Keratinocyte (primary cell): Measurements from ENCODE around the gene NDOR1. TPM values are rescaled to one million over a fixed set of nuclear protein-coding genes. Genes with fewer than 3 reads are reported as not detected.

Source experiments
- DNase-seq: peaks from one replicate; pipeline ENCODE4 v3.0.0-alpha.2; 2011; ENCODE audit warnings: low read depth, missing footprints, low spot score
- FAIRE-seq: peaks from 2 replicates; lab custom pipeline; 2011; peaks lifted over from hg19 to GRCh38; lab: Jason Lieb, UNC
- H2AFZ ChIP-seq: 2 replicates; pipeline ENCODE4 v1.6.0; 2012; ENCODE audit warnings: low read length, control low read depth, inconsistent platforms; ENCODE audit not compliant: control insufficient read depth
- H3K27ac ChIP-seq: 2 replicates; pipeline ENCODE4 v1.5.1; 2011; ENCODE audit warnings: low read length; ENCODE audit not compliant: control insufficient read depth, insufficient read depth
- H3K27me3 ChIP-seq: 3 replicates; pipeline ENCODE4 v1.6.0; 2011; ENCODE audit warnings: low read length; ENCODE audit not compliant: control insufficient read depth, insufficient read depth; ENCODE audit errors: extremely low read depth
- H3K36me3 ChIP-seq, 2 experiments: 2 replicates in 1 of 2; 3 replicates in 1 of 2; pipeline ENCODE4 v1.5.1; 2011; ENCODE audit warnings: low read length in 2 of 2, mild to moderate bottlenecking in 1 of 2; ENCODE audit not compliant: control insufficient read depth in 2 of 2, insufficient read depth in 2 of 2; ENCODE audit errors: extremely low read depth in 1 of 2
- H3K4me1 ChIP-seq: 3 replicates; pipeline ENCODE4 v1.5.1; 2011; ENCODE audit warnings: low read length; ENCODE audit not compliant: control insufficient read depth, insufficient read depth; ENCODE audit errors: extremely low read depth
- H3K4me2 ChIP-seq: 3 replicates; pipeline ENCODE4 v1.6.0; 2011; ENCODE audit warnings: low read depth, low read length; ENCODE audit not compliant: control insufficient read depth, insufficient read depth; ENCODE audit errors: extremely low read depth
- H3K4me3 ChIP-seq, 3 experiments: fragments of 200-600 bp in 1 of 3; sonication (generic) in 1 of 3; 2 replicates in 2 of 3; 3 replicates in 1 of 3; pipeline ENCODE4 v1.5.1; 2011 to 2016; ENCODE audit warnings: low read length in 3 of 3, mild to moderate bottlenecking in 3 of 3, control low read depth in 2 of 3, inconsistent platforms in 1 of 3, low read depth in 1 of 3, mixed read lengths in 1 of 3, mixed run types in 1 of 3, moderate library complexity in 1 of 3; ENCODE audit not compliant: control insufficient read depth in 2 of 3, insufficient read depth in 2 of 3; ENCODE audit errors: extremely low read depth in 1 of 3
- H3K79me2 ChIP-seq: 2 replicates; pipeline ENCODE4 v1.6.0; 2012; ENCODE audit warnings: low read length; ENCODE audit not compliant: control insufficient read depth, insufficient read depth
- H3K9ac ChIP-seq: 3 replicates; pipeline ENCODE4 v1.6.0; 2011; ENCODE audit warnings: low read length; ENCODE audit not compliant: control insufficient read depth, insufficient read depth; ENCODE audit errors: extremely low read depth
- H3K9me1 ChIP-seq: 3 replicates; pipeline ENCODE4 v1.6.0; 2011; ENCODE audit warnings: low read length; ENCODE audit not compliant: control insufficient read depth, insufficient read depth; ENCODE audit errors: extremely low read depth
- H3K9me3 ChIP-seq: 2 replicates; pipeline ENCODE4 v1.5.1; 2012; ENCODE audit warnings: low read depth, low read length; ENCODE audit not compliant: control insufficient read depth
- H4K20me1 ChIP-seq: 3 replicates; pipeline ENCODE4 v1.6.0; 2011; ENCODE audit warnings: low read length; ENCODE audit not compliant: control insufficient read depth, insufficient read depth; ENCODE audit errors: extremely low read depth
- EZH2 ChIP-seq: IDR thresholded peaks from one replicate; pipeline ENCODE4 v1.6.1; 2012; ENCODE audit warnings: inconsistent platforms, mild to moderate bottlenecking, low read length, moderate library complexity
- dilution Hi-C: fragments of 300-500 bp; cut with MboI; formaldehyde crosslinking; loops from one replicate; pipeline ENCODE4 v1.7.0; 2020; ENCODE audit warnings: low sequenced_read_pairs; ENCODE audit not compliant: extremely low pct_ligation_motif_present
- polyA plus RNA-seq, 5 experiments: library from polyadenylated mRNA; depleted of rRNA in 3 of 5; stranded (reverse) in 3 of 5; stranded (forward) in 1 of 5; unstranded in 1 of 5; fragments of >200 nt; gene quantifications; 1 replicate in 1 of 5; 2 replicates in 3 of 5; 3 replicates in 1 of 5; pipeline versions ENCODE4 v1.2.1 to v1.2.3, GENCODE V29; 2011 to 2012; ENCODE audit warnings: missing spikeins in 2 of 5, low read depth in 1 of 5, low replicate concordance in 1 of 5
- TF ChIP-seq, protein P1 (sequence below), 3 experiments: IDR thresholded peaks in 1 of 3; conservative IDR thresholded peaks in 1 of 3; optimal IDR thresholded peaks in 1 of 3; 2 replicates in 2 of 3; 3 replicates in 1 of 3; pipeline versions ENCODE3 to v1.5.1; 2011; ENCODE audit warnings: low read length in 3 of 3, mild to moderate bottlenecking in 3 of 3, moderate library complexity in 2 of 3, control low read depth in 1 of 3, inconsistent platforms in 1 of 3; ENCODE audit not compliant: insufficient read depth in 2 of 3; ENCODE audit errors: extremely low read depth in 1 of 3

Gene NDOR1
- polyA plus RNA-seq, 1 donor (not counting 4 experiments of a cell fraction or from before 2014, with no cell fraction given), result 3.9 TPM

- peaks cover 30% of the 10 kb centered on the region for H3K4me1 ChIP-seq
- no peaks in the 10 kb centered on the region for H3K27me3 ChIP-seq
- H3K9me1 ChIP-seq, result no peaks in the 10 kb centered on the region
- FAIRE-seq (no peak), DNase-seq (no peak)
- peak overlapping the region; percentile 83 for H3K27ac ChIP-seq
- H4K20me1 ChIP-seq, result no peaks in the 10 kb centered on the region
- dilution Hi-C loops, result no loop called here
- H3K4me2 ChIP-seq, result peak overlapping the region; percentile 88
- peak overlapping the region; percentile 93 to 97 (median 96) for H3K4me3 ChIP-seq
- peak overlapping the region; percentile 93 for H3K9ac ChIP-seq
- no peaks in the 10 kb centered on the region for H3K9me3 ChIP-seq
- H3K36me3 ChIP-seq, result peaks cover 5 to 7% of the 10 kb centered on the region in 2 experiments
- peak overlapping the region; percentile 78 for H2AFZ ChIP-seq
- H3K79me2 ChIP-seq, result peaks cover 53% of the 10 kb centered on the region
- TF ChIP-seq, protein P1, sequence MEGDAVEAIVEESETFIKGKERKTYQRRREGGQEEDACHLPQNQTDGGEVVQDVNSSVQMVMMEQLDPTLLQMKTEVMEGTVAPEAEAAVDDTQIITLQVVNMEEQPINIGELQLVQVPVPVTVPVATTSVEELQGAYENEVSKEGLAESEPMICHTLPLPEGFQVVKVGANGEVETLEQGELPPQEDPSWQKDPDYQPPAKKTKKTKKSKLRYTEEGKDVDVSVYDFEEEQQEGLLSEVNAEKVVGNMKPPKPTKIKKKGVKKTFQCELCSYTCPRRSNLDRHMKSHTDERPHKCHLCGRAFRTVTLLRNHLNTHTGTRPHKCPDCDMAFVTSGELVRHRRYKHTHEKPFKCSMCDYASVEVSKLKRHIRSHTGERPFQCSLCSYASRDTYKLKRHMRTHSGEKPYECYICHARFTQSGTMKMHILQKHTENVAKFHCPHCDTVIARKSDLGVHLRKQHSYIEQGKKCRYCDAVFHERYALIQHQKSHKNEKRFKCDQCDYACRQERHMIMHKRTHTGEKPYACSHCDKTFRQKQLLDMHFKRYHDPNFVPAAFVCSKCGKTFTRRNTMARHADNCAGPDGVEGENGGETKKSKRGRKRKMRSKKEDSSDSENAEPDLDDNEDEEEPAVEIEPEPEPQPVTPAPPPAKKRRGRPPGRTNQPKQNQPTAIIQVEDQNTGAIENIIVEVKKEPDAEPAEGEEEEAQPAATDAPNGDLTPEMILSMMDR (optimal IDR thresholded peaks at IDR 0.05 in 1 of 3, IDR thresholded peaks at IDR 0.05 in 1 of 3, conservative IDR thresholded peaks at IDR 0.05 in 1 of 3; ENCODE audit: extremely low read depth in 1 of 3, insufficient read depth in 2 of 3, low read length in 3 of 3), result no peak
These were observed 772 bp upstream of the NDOR1 start for GRCh38 chr9:137204731-137205125.

DNA sequence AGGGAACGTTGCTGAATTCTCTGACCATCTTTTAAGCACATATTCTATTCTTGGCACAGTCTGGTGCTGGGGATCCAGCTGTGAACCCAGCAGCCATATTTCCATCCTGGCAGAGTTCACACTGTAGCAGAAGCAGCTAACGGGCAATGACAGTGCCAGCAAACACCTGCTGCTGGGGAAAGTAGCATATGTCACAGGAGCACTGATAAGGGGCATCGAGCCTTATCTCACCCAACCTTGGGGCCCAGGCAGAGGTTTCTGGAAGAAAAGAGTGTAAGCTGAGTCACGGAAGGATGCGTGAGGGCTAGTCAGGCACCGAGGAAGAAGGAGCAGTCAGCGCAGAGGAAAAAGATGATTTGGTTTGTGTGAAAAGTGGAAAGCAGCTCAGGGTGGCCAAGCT is 1.1 kb downstream of the NDOR1 start:
- peaks cover 5 to 11% of the 10 kb centered on the region in 2 experiments for H3K36me3 ChIP-seq
- no peaks in the 10 kb centered on the region for H4K20me1 ChIP-seq
- no peak for FAIRE-seq
- H3K79me2 ChIP-seq, result peaks cover 51% of the 10 kb centered on the region
- TF ChIP-seq EZH2, result no peak
- TF ChIP-seq, protein P1 (optimal IDR thresholded peaks at IDR 0.05 in 1 of 3, IDR thresholded peaks at IDR 0.05 in 1 of 3, conservative IDR thresholded peaks at IDR 0.05 in 1 of 3; ENCODE audit: extremely low read depth in 1 of 3, insufficient read depth in 2 of 3, low read length in 3 of 3), result no peak
- no peaks in the 10 kb centered on the region for H3K27me3 ChIP-seq
- H3K4me2 ChIP-seq, result peak overlapping the region; percentile 100
- H3K9me3 ChIP-seq, result no peaks in the 10 kb centered on the region
- dilution Hi-C loops, result no loop called here
- H3K9me1 ChIP-seq, result no peaks in the 10 kb centered on the region
- H3K4me3 ChIP-seq, result peak overlapping the region; percentile 93 to 97 (median 96)
- H3K27ac ChIP-seq, result peak overlapping the region; percentile 83
- no peak for DNase-seq
- H3K9ac ChIP-seq, result peak overlapping the region; percentile 93
- no peak overlapping the region for H2AFZ ChIP-seq
- H3K4me1 ChIP-seq, result peaks cover 24% of the 10 kb centered on the region
